ENCODE measurements around the gene EMC9. TPM values are rescaled to one million over a fixed set of nuclear protein-coding genes. Genes with fewer than 3 reads are reported as not detected.

Gene EMC9
- total RNA-seq, 1 donor from 2014 or later, result 14.5 TPM

- intact Hi-C loops (cut with micrococcal nuclease), result no loop called here
- peaks cover 26% of the 10 kb centered on the region for H3K4me1 ChIP-seq
- peak; percentile 43 for DNase-seq
- no peaks in the 10 kb centered on the region for H3K9me3 ChIP-seq (replicated peaks)
- no peaks in the 10 kb centered on the region for H3K27me3 ChIP-seq (ENCODE audit: low read depth)
- no peak for TF ChIP-seq CTCF (IDR thresholded peaks at IDR 0.05; ENCODE audit: borderline replicate concordance)
- peak overlapping the region; percentile 94 for H3K27ac ChIP-seq (replicated peaks)
- H3K4me3 ChIP-seq, result peak overlapping the region; percentile 95
- peaks cover 3% of the 10 kb centered on the region for H3K36me3 ChIP-seq
These were observed 45.9 kb downstream of the EMC9 start for GRCh38 chr14:24095271-24096068.

- no peak for TF ChIP-seq CTCF (IDR thresholded peaks at IDR 0.05; ENCODE audit: borderline replicate concordance)
- DNase-seq, result no peak
- H3K27ac ChIP-seq (replicated peaks), result peak overlapping the region; percentile 94
- H3K4me1 ChIP-seq, result peaks cover 26% of the 10 kb centered on the region
- H3K4me3 ChIP-seq, result peak overlapping the region; percentile 95
- H3K36me3 ChIP-seq, result peaks cover 3% of the 10 kb centered on the region
- H3K9me3 ChIP-seq (replicated peaks), result no peaks in the 10 kb centered on the region
- intact Hi-C loops (cut with micrococcal nuclease), result no loop called here
- no peaks in the 10 kb centered on the region for H3K27me3 ChIP-seq (ENCODE audit: low read depth)
These were observed 46.5 kb downstream of the EMC9 start for GRCh38 chr14:24094841-24095270.

GRCh38 chr14:24093901-24094840, 47.2 kb downstream of the EMC9 start, which contains the start of gene PCK2:
TSS of gene PCK2 (plus strand) at chr14:24094311. CDS start at chr14:24094406, 95 bp downstream.
- TF ChIP-seq CTCF (IDR thresholded peaks at IDR 0.05; ENCODE audit: borderline replicate concordance), result peak; percentile 23
- Histone ChIP-seq H3K36me3 (peaks cover 3% of the 10 kb centered on the region), H3K27me3 (ENCODE audit: low read depth) (no peaks in the 10 kb centered on the region), H3K9me3 (replicated peaks) (no peaks in the 10 kb centered on the region), H3K27ac (replicated peaks) (peak within 1 kb of the TSS; percentile 94), H3K4me1 (peaks cover 26% of the 10 kb centered on the region), H3K4me3 (peak within 1 kb of the TSS; percentile 95)
- intact Hi-C loops (cut with micrococcal nuclease), result no loop called here
- DNase-seq, result peak; percentile 90

DNA sequence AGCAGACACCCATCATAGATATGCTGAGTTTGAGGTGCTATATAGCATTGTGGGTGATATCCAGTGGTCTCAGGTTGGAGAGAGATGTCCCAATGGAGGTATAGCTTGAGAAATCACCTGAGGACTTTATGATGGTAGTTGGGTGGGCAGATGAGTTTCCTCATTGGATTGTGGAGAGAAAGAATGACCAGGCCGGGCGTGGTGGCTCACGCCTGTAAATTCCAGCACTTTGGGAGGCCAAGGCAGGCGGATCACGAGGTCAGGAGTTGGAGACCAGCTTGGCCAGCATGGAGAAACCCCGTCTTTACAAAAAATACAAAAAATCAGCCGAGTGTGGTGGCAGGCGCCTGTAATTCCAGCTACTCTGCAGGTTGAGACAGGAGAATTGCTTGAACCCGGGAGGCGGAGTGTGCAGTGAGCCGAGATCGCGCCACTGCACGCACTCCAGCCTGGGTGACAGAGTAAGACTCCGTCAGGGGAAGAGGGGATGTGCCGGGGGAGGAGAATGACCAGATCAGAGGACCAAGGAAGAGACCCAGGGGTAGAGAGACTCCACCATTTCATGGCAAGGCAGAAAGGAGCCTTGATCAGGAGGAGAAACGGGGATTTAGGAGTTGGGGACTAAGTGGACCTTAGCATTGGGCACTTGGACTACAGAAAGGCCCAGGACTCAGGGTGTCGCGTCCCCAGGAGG, 48.0 kb downstream of the EMC9 start:
- intact Hi-C loops (cut with micrococcal nuclease), result no loop called here
- H3K4me3 ChIP-seq, result peak overlapping the region; percentile 95
- H3K27me3 ChIP-seq (ENCODE audit: low read depth), result no peaks in the 10 kb centered on the region
- H3K9me3 ChIP-seq (replicated peaks), result no peaks in the 10 kb centered on the region
- peaks cover 26% of the 10 kb centered on the region for H3K4me1 ChIP-seq
- peak overlapping the region; percentile 94 for H3K27ac ChIP-seq (replicated peaks)
- DNase-seq, result no peak
- peaks cover 3% of the 10 kb centered on the region for H3K36me3 ChIP-seq
- no peak for TF ChIP-seq CTCF (IDR thresholded peaks at IDR 0.05; ENCODE audit: borderline replicate concordance)
